ENCODE data around the gene IL21. TPM values are rescaled to one million over a fixed set of nuclear protein-coding genes. Genes with fewer than 3 reads are reported as not detected.

IL21 gene
- total RNA-seq, 1 donor from 2014 or later: not detected

DNA sequence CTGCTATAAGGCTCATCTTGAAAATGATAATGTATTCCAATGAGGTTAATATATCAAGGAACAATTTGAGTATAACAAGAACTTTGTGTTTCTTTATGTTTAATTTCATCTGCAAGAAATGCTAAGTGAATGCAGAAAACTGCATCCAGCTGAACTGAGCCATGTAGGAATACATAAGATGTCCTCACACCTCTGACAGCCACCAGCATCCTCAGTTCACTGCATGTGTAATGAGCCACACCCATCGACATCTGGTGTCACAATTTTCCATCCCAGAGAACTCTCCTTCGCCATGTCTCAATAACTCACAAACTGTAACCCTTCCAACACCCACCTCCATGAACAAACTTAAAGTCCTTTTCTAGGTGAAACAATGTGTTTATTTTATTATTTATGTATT, 3.3 kb upstream of the IL21 start:
- no peak overlapping the region for H3K4me3 ChIP-seq
- intact Hi-C loops (cut with DNase I): no loop called here

DNA sequence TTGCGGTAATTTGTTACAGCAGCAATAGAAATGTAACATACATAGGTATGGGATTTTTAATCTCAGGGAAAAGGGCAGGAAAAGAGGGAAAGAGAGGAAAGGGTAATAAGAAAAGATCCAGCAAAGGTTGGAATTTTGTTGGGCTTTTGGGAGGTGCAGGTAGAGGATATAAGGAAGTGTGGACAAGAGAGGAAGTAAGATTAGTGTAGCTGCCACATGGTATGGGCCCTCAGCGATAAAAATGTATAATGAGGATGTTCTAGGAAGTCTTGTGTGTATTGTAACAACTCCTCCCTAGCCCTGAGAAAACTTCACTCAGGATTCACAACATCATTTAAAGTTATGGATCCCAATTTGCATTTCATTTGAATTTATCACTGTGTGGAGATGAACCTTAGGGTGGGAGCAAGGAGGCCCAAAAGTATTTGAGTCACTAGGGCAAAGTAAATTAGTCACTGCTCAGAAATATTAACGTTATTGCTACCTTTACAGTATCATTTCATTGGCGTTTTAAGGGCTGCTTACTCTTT, 2.8 kb upstream of the IL21 start:
- Histone ChIP-seq H3K9me3 (no peaks in the 10 kb centered on the region), H3K4me1 (no peaks in the 10 kb centered on the region), H3K36me3 (no peaks in the 10 kb centered on the region), H3K27me3 (no peaks in the 10 kb centered on the region), H3K4me3 (no peak overlapping the region), H3K27ac (no peak overlapping the region)
- TF ChIP-seq POLR2A (IDR thresholded peaks at IDR 0.05) (no peak), POLR2AphosphoS5 (IDR thresholded peaks at IDR 0.05; ENCODE audit: insufficient read depth in 1 of 2, low read depth in 1 of 2) (no peak)
- TF ChIP-seq, protein P1, sequence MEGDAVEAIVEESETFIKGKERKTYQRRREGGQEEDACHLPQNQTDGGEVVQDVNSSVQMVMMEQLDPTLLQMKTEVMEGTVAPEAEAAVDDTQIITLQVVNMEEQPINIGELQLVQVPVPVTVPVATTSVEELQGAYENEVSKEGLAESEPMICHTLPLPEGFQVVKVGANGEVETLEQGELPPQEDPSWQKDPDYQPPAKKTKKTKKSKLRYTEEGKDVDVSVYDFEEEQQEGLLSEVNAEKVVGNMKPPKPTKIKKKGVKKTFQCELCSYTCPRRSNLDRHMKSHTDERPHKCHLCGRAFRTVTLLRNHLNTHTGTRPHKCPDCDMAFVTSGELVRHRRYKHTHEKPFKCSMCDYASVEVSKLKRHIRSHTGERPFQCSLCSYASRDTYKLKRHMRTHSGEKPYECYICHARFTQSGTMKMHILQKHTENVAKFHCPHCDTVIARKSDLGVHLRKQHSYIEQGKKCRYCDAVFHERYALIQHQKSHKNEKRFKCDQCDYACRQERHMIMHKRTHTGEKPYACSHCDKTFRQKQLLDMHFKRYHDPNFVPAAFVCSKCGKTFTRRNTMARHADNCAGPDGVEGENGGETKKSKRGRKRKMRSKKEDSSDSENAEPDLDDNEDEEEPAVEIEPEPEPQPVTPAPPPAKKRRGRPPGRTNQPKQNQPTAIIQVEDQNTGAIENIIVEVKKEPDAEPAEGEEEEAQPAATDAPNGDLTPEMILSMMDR (IDR thresholded peaks at IDR 0.05): no peak
- intact Hi-C loops (cut with DNase I): no loop called here
- DNase-seq (ENCODE audit: extremely low spot score in 2 of 2): no peak

More for the DNA sequence above, 3.3 kb upstream of the IL21 start:
- Histone ChIP-seq H3K27ac (no peak overlapping the region), H3K4me1 (no peaks in the 10 kb centered on the region), H3K9me3 (no peaks in the 10 kb centered on the region), H3K36me3 (no peaks in the 10 kb centered on the region), H3K27me3 (no peaks in the 10 kb centered on the region)
- no peak for DNase-seq (ENCODE audit: extremely low spot score in 2 of 2)
- no peak for TF ChIP-seq POLR2A (IDR thresholded peaks at IDR 0.05)
- TF ChIP-seq, protein P1 (IDR thresholded peaks at IDR 0.05): no peak
- no peak for TF ChIP-seq POLR2AphosphoS5 (IDR thresholded peaks at IDR 0.05; ENCODE audit: insufficient read depth in 1 of 2, low read depth in 1 of 2)

DNA sequence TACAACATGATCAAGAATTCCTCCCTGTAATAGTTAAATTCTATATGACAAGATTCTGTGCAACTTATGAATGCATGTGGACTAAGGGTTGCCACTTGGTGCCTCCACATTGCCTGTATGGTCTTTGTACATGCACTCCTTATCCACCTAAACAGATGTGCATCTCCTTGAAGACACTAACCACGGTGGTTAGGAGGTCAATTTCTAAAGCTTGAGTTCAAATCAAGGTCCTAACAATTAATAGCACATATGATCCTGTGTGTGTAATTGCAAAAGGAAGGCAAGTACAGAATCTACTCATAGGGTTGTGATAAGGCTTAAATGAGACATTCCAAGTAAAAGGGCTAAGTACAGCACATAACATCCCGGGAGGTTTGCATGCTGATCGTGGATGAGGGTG, 1.5 kb upstream of the IL21 start:
- no peaks in the 10 kb centered on the region for H3K9me3 ChIP-seq
- no peak overlapping the region for H3K27ac ChIP-seq
- TF ChIP-seq POLR2AphosphoS5 (IDR thresholded peaks at IDR 0.05; ENCODE audit: insufficient read depth in 1 of 2, low read depth in 1 of 2) (no peak), POLR2A (IDR thresholded peaks at IDR 0.05) (no peak)
- TF ChIP-seq, protein P1 (IDR thresholded peaks at IDR 0.05): no peak
- no peaks in the 10 kb centered on the region for H3K27me3 ChIP-seq
- no peak overlapping the region for H3K4me3 ChIP-seq
- no peak for DNase-seq (ENCODE audit: extremely low spot score in 2 of 2)
- intact Hi-C loops (cut with DNase I): no loop called here
- H3K4me1 ChIP-seq: no peaks in the 10 kb centered on the region
- H3K36me3 ChIP-seq: no peaks in the 10 kb centered on the region

DNA sequence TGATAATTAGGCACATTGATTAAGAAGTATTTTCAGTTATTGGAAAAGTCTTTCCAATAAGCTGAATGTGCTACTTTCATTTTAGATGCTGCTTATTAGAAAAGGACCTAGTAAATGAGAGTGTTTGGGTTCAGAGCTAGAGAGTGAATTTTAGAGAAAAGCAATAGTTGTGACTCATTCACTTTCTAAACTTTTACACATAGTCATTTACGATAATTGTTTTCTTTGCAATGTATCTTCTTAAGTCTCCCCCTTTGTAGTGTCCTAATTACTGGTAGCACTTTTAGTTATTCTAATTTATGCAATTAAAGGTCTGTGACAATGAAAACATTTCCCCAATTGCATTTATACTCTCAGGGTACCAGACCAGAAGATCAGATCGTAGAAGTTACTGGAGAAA, 1.3 kb downstream of the IL21 start:
- TF ChIP-seq, protein P1 (IDR thresholded peaks at IDR 0.05): no peak
- TF ChIP-seq POLR2AphosphoS5 (IDR thresholded peaks at IDR 0.05; ENCODE audit: insufficient read depth in 1 of 2, low read depth in 1 of 2) (no peak), POLR2A (IDR thresholded peaks at IDR 0.05) (no peak)
- Histone ChIP-seq H3K27ac (no peak overlapping the region), H3K27me3 (no peaks in the 10 kb centered on the region), H3K4me3 (no peak overlapping the region), H3K36me3 (no peaks in the 10 kb centered on the region), H3K9me3 (no peaks in the 10 kb centered on the region), H3K4me1 (no peaks in the 10 kb centered on the region)
- no peak for DNase-seq (ENCODE audit: extremely low spot score in 2 of 2)
- intact Hi-C loops (cut with DNase I): no loop called here

DNA sequence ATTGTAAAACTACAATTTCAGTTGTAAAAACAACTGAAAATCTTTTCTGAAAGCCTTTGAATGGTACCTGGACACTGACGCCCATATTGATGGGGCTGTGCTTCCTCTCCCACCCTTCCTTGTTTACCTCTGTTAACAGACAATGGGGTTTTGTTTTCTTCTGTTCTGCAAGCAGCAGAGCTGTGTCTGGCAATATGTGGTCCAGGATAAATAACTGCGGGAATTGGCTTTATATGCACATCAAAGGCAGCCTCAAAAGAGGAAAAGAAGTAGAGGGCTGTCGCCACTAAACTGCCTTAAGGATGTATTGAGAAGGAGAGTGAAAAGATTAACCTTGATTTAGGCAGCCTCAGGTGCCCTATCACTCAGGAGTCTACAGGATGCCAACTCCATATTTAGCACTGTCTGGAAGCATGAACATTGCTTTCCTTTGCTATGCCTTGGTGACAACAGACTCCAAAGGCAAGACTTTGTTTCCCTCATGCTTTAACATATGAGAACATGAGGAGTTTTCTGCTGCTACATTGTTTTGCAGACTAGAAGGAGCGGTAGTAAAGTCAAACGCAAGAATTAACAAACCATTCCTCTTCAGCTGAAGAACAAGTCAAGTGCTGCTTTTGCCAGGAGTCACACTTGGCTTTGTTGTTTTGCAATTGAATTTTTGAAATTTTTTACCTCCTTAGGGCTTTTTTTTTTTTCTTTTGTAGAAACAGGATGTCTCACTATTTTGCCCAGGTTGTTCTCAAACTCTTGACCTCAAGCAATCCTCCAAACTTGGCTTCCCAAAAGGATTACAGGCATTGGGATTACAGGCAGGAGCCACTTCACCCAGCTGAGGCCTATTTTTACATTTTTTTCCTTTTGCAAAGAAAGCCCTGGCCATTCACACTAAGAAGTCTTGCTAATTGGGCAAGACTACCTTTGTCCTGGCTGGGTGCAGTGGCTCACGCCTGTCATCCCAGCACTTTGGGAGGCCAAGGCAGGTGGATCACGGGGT, 3.0 kb downstream of the IL21 start:
- no peaks in the 10 kb centered on the region for H3K9me3 ChIP-seq
- no peaks in the 10 kb centered on the region for H3K36me3 ChIP-seq
- no peaks in the 10 kb centered on the region for H3K4me1 ChIP-seq
- DNase-seq (ENCODE audit: extremely low spot score in 2 of 2): no peak
- intact Hi-C loops (cut with DNase I): no loop called here
- H3K27ac ChIP-seq: no peak overlapping the region
- TF ChIP-seq POLR2AphosphoS5 (IDR thresholded peaks at IDR 0.05; ENCODE audit: insufficient read depth in 1 of 2, low read depth in 1 of 2) (no peak), POLR2A (IDR thresholded peaks at IDR 0.05) (no peak)
- TF ChIP-seq, protein P1 (IDR thresholded peaks at IDR 0.05): no peak
- H3K4me3 ChIP-seq: no peak overlapping the region
- no peaks in the 10 kb centered on the region for H3K27me3 ChIP-seq

Data from vagina (tissue), 2 donors.